Hematopoietic multipotent progenitor cell treated with erythropoietin and hydrocortisone succinate and interleukin-3 and kit ligand, for 4 days (in vitro differentiated cells): Measurements from ENCODE around the gene THRAP3.

Source experiments
- DNase-seq: peaks from one replicate; pipeline ENCODE4 v3.0.0-alpha.2; 2015

The THRAP3 gene

DNA sequence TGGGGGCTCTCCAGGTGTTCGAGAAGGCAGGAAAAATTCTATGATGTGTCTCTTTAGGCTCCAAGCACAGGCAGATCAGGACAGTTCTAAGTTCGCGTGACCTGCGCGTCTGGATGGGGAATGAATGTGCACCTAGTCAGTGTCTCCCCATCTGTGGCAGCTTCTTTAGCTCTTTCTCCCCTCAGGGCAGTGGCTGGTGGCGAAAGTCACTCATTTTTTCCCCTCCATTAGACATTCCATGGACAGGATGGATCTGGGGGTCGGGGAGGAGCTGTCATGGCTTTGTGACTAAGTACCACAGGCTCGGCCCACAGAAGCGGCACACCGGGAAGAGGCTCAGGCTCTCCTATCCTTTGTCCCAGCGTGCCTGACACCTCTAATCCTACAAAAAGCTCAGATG, 130.2 kb downstream of the THRAP3 start:
- DNase-seq, result no peak
